Measurements from ENCODE around the gene COX7A2. TPM values are rescaled to one million over a fixed set of nuclear protein-coding genes. Genes with fewer than 3 reads are reported as not detected.

Gene COX7A2
- total RNA-seq, 1 experiment from 2014 or later: 406 TPM

DNA sequence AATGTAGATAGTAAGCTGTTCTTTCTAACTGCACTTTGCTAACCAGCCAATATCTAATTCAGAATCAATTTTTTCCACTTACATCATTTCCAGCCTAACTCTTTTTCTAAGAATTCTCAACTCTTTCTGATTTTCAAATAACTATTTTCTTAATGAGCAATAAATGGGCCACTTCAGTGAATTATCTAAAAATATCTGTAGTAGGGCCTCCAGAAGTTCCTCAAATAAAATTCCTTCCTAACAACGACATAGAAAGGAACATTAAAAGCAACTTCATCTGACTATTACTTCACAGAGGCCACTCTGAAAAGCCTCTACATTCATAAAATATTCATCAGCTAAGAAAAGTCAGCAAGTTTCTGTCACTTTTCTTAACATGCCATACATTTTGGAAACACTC is 42.6 kb downstream of the COX7A2 start:
- DNase-seq (ENCODE audit: low read depth): no peak

GRCh38 chr6:75199889-75200288 is 43.7 kb downstream of the COX7A2 start:
- DNase-seq (ENCODE audit: low read depth): no peak

DNA sequence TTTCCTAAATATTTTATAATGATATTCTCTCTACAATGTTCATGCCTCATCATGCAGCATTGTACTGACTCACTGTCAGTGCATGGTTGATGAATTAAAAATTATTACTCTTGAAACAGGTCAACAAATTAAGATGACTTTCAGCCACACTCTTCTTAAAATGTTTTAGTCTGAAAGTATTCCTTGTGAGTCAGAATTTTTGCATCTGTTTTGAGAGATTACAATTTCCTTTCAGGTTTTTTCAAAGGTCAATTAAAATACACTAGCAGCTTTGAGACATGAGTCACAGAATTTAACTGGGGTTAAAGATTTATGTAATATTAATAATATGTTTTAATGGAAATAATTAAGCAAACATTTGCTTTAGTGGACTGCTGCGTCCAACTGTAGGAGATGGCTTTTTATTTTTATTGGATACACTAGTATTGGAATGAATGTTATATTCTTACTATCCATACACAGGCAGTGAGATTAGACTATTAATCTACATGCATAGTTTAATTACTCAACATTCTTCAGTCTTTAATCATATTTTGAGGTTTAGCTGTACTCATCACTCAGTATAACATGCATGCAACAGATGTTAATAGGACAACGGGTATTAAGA is 47.4 kb downstream of the COX7A2 start:
- peak; percentile 44 for DNase-seq (ENCODE audit: low read depth)

DNA sequence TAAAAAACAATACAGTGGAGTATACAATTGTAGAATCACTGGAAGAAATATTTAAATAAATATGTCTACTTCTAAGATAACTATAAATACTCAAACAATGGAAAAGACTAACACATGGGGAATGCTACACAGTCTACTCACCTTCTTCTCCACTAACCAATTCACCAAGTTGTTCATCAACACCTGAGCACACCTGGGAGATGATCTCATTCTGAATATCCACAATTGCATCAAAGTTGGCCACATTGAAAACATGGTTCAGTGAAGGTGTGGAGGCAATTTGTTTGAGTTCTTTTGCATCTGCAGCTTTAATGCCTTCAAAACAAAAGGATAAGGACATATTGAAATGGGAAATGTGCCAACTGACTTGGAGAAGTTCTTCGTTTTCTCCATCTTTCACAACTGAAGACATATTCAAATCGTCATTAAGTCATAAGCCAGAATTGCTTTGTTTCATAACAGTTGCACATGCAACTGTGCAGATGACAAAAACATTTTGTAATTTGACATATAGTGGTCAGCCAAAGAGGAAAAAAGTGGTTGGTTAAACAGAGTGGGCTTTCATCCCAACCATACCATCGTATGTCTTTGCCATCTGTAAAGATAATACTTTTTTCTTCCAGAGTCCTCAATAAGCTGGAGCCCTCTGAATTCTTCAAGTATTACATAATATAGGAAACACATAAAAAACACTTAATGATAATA is 55.2 kb downstream of the COX7A2 start:
- no peak for DNase-seq (ENCODE audit: low read depth)

Other genes starting within 250 kb of the COX7A2 start
- gene COL12A1, start 37.7 kb downstream of the COX7A2 start, total RNA-seq (2014; rRNA removed; shearing (Covaris generic)): 25.9 and 28.7 TPM in 2 replicates
- gene TMEM30A, start 41.0 kb upstream of the COX7A2 start, total RNA-seq (2014; rRNA removed; shearing (Covaris generic)): 136 and 142 TPM in 2 replicates
- not detected in 2 replicates for gene FILIP1, start 250.0 kb upstream of the COX7A2 start, total RNA-seq (2014; rRNA removed; shearing (Covaris generic))

All from RPMI7951 (cell line).